PFSK-1 (cell line): Measurements from ENCODE around the gene DCBLD2. TPM values are rescaled to one million over a fixed set of nuclear protein-coding genes. Genes with fewer than 3 reads are reported as not detected.

Source experiments
- FOXP2 ChIP-seq: optimal IDR thresholded peaks from 2 replicates; pipeline ENCODE3; 2011; ENCODE audit warnings: borderline replicate concordance, control low read depth, inconsistent platforms; ENCODE audit not compliant: insufficient read depth; ENCODE audit errors: extremely low read length, extremely low read depth
- POLR2AphosphoS5 ChIP-seq: IDR thresholded peaks from 2 replicates; pipeline ENCODE4 v1.6.1; 2012; ENCODE audit warnings: low read depth, mild to moderate bottlenecking, control low read depth, low read length, moderate library complexity
- SIN3A ChIP-seq: IDR thresholded peaks from 2 replicates; pipeline ENCODE4 v1.6.1; 2012; ENCODE audit warnings: mild to moderate bottlenecking, low read length, moderate library complexity, borderline replicate concordance; ENCODE audit not compliant: insufficient read depth
- TAF1 ChIP-seq: IDR thresholded peaks from 2 replicates; pipeline ENCODE4 v1.6.1; 2012; ENCODE audit warnings: low read length, control low read depth, borderline replicate concordance; ENCODE audit not compliant: insufficient read depth
- polyA plus RNA-seq: library from polyadenylated mRNA; unstranded; fragments of >200 nt; gene quantifications from one replicate; pipeline ENCODE4 v1.2.1, GENCODE V29; 2012; ENCODE audit warnings: low read depth, missing spikeins; ENCODE audit not compliant: insufficient read length
- TF ChIP-seq, protein P1 (sequence below), 2 experiments: IDR thresholded peaks; 2 replicates each; pipeline versions ENCODE4 v1.6.1 to v1.8.0; 2011 to 2012; ENCODE audit warnings: low read depth in 2 of 2, low read length in 2 of 2, control low read depth in 1 of 2, inconsistent platforms in 1 of 2, mild to moderate bottlenecking in 1 of 2, moderate library complexity in 1 of 2; ENCODE audit not compliant: insufficient read depth in 1 of 2

DCBLD2 gene
- polyA plus RNA-seq, result 3.2 TPM

- TF ChIP-seq TAF1 (0 out of 2 replicates have a peak, but pooled peaks have one; percentile 18), POLR2AphosphoS5 (peak; percentile 60), SIN3A (no peak), FOXP2 (peak; percentile 25)
- TF ChIP-seq, protein P1, sequence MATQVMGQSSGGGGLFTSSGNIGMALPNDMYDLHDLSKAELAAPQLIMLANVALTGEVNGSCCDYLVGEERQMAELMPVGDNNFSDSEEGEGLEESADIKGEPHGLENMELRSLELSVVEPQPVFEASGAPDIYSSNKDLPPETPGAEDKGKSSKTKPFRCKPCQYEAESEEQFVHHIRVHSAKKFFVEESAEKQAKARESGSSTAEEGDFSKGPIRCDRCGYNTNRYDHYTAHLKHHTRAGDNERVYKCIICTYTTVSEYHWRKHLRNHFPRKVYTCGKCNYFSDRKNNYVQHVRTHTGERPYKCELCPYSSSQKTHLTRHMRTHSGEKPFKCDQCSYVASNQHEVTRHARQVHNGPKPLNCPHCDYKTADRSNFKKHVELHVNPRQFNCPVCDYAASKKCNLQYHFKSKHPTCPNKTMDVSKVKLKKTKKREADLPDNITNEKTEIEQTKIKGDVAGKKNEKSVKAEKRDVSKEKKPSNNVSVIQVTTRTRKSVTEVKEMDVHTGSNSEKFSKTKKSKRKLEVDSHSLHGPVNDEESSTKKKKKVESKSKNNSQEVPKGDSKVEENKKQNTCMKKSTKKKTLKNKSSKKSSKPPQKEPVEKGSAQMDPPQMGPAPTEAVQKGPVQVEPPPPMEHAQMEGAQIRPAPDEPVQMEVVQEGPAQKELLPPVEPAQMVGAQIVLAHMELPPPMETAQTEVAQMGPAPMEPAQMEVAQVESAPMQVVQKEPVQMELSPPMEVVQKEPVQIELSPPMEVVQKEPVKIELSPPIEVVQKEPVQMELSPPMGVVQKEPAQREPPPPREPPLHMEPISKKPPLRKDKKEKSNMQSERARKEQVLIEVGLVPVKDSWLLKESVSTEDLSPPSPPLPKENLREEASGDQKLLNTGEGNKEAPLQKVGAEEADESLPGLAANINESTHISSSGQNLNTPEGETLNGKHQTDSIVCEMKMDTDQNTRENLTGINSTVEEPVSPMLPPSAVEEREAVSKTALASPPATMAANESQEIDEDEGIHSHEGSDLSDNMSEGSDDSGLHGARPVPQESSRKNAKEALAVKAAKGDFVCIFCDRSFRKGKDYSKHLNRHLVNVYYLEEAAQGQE (IDR thresholded peaks at IDR 0.05; ENCODE audit: insufficient read depth in 1 of 2, low read depth in 2 of 2, low read length in 2 of 2), result no peak
These were observed at the start of gene DCBLD2 for GRCh38 chr3:98901392-98902350. DCBLD2 (minus strand) TSS chr3:98901695; CDS start chr3:98901326, 369 bp downstream.

GRCh38 chr3:98945666-98946065, 44.2 kb upstream of the DCBLD2 start:
- TF ChIP-seq, protein P1 (IDR thresholded peaks at IDR 0.05; ENCODE audit: insufficient read depth in 1 of 2, low read depth in 2 of 2, low read length in 2 of 2), result no peak
- no peak for TF ChIP-seq POLR2AphosphoS5

- no peak for TF ChIP-seq POLR2AphosphoS5
- no peak for TF ChIP-seq FOXP2
- TF ChIP-seq, protein P1 (IDR thresholded peaks at IDR 0.05; ENCODE audit: insufficient read depth in 1 of 2, low read depth in 2 of 2, low read length in 2 of 2), result no peak
- no peak for TF ChIP-seq TAF1
- no peak for TF ChIP-seq SIN3A
These were observed 43.6 kb upstream of the DCBLD2 start for GRCh38 chr3:98945101-98945524.

DNA sequence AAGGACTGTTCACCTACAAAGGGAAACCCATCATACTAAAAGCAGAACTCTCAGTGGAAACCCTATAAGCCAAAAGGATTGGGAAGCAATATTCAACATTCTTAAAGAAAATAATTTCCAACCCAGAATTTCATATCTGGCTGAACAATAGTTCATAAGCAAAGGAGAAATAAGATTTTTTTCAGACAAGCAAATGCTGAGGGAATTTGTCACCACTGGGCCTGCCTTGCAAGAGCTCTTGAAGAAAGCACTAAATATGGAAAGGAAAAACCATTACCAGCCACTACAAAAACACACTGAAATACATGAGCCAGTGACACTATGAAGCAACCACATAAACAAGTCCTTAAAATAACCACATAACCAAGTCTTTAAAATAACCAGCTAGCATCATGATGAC, 28.9 kb upstream of the DCBLD2 start:
- no peak for TF ChIP-seq POLR2AphosphoS5
- TF ChIP-seq SIN3A, result no peak
- TF ChIP-seq, protein P1 (IDR thresholded peaks at IDR 0.05; ENCODE audit: insufficient read depth in 1 of 2, low read depth in 2 of 2, low read length in 2 of 2), result no peak
- TF ChIP-seq FOXP2, result no peak
- TF ChIP-seq TAF1, result no peak
